GM19397 (cell line): Measurements from ENCODE around the gene MND1.

Experiments used
- ATAC-seq: cut with Tn5 transposase; IDR thresholded peaks from one replicate; pipeline ENCODE4 v1.9.1; 2021; ENCODE audit warnings: mild to moderate bottlenecking, moderate library complexity; ENCODE audit not compliant: unreplicated experiment

MND1 gene, protein sequence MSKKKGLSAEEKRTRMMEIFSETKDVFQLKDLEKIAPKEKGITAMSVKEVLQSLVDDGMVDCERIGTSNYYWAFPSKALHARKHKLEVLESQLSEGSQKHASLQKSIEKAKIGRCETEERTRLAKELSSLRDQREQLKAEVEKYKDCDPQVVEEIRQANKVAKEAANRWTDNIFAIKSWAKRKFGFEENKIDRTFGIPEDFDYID

GRCh38 chr4:153344131-153345011 lies at the start of gene MND1:
Gene MND1 (plus strand): TSS chr4:153344688. CDS start chr4:153344738, 50 bp downstream.
- ATAC-seq = peak; percentile 89

DNA sequence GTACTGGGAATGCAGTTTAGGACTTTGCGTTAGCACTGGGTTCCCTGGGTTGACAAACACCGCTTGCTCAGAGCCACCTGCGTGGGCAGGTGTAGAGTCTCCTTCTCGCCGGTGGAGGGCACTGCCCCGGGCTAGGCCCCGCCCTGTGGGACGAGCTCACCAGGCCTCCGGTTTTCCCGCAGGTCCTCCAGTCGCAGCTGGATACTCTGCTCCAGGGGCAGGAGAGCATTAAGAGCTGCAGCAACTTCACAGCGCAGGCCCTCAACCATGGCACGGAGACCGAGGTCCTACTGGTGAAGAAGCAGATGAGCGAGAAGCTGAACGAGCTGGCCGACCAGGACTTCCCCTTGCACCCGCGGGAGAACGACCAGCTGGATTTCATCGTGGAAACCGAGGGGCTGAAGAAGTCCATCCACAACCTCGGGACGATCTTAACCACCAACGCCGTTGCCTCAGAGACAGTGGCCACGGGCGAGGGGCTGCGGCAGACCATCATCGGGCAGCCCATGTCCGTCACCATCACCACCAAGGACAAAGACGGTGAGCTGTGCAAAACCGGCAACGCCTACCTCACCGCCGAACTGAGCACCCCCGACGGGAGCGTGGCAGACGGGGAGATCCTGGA lies 49.2 kb upstream of the MND1 start:
- no peak for ATAC-seq

GRCh38 chr4:153296040-153296823 lies 48.3 kb upstream of the MND1 start:
- no peak for ATAC-seq

GRCh38 chr4:153297116-153297515 lies 47.4 kb upstream of the MND1 start:
- no peak for ATAC-seq

DNA sequence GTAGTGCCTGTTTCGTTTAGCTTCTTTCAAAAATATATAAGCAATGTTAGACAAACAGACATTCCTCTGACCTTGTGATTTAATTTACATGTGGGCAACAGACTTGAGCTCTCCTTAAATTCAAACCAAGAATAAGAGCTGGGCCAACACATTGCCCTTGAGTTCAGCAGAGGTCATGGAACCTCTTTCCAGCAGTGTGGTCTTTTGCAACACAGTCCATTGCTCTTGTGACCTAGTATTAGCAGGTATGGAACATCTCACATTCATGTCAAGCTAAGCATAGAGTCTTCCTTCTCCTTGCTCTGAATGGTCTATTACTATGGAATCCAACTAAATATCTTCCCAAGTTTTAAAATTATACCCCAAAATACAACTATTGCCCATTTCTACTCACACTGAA lies 33.7 kb upstream of the MND1 start:
- no peak for ATAC-seq

- no peak for ATAC-seq
Observed at GRCh38 chr4:153314915-153315314, 29.6 kb upstream of the MND1 start.

- ATAC-seq = no peak
Observed at GRCh38 chr4:153318696-153319320, 25.7 kb upstream of the MND1 start.

DNA sequence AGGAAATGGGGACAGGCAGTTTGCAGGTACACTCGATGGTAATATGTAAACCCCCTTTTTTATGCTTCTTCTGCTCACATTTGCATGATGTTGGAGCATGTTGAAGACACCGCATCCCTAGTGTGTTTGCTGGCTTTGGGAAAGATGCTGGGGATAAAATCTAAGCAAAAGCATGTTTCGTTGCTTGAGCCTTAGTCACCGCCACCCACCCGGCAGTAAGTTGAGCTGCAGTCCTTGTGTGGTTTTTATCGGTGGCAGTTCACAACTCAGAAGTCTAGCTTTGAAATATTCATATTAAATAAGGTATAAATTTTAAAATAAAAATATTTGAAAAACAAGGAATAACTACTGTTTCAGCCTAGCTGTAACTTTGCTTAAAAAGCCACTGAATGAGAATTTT lies 21.7 kb upstream of the MND1 start:
- no peak for ATAC-seq

- ATAC-seq = no peak
Observed at GRCh38 chr4:153324046-153324445, 20.4 kb upstream of the MND1 start.

DNA sequence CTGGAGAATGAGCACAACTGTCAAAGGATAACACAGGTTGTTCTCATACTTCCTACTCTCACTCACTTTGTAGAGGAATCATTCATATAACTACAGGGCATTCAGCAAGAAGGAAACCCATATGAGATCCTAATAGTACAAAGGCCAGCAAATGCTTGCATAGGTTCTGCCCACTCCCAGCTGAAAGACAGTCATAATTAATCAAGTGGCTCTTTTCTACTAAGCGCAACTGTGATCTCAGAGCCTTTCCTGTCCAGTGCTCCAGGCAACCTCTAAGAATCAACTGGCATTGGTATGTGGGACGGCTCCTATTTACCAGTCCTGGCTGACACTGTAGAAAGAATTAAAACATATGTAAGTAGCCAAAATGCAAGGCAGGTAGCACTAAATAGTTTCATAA lies 18.9 kb upstream of the MND1 start:
- ATAC-seq = no peak

DNA sequence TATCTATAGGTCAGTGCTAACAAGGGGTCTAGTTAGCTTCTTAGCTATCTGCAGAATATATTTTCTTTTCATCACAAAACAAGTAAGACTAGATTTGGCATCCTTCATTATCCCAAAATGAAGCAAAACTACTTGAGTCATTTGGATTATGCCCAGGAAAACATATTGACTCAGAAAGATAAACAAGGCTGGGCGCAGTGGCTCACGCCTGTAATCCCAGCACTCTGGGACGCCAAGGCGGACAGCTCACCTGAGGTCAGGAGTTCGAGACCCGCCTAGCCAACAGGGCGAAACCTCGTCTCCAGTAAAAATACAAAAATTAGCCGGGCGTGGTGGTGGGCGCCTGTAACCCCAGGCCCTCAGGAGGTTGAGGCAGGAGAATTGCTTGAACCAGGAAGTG lies 18.0 kb upstream of the MND1 start:
- ATAC-seq = no peak

- ATAC-seq = no peak
Observed at GRCh38 chr4:153327247-153327646, 17.2 kb upstream of the MND1 start.

- ATAC-seq = no peak
Observed at GRCh38 chr4:153332936-153333335, 11.6 kb upstream of the MND1 start.

DNA sequence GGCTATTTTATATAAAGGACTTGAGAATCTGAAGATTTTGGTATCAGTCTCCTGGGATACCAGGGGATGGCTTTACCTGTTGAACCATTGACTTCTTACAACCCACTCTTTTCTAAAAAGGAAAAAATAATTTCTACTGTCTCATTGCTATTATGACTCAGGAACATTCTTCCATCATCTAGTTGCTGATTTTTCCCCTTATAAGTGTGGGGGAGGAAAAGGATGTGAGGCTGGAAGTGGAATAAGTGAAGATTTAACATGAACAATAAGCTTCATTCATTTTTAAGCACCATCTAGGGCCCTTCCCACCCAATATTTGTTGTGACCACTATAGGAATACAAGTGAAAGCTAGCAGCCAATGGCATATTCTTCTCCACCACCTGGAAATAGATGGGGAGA lies 10.6 kb upstream of the MND1 start:
- no peak for ATAC-seq

DNA sequence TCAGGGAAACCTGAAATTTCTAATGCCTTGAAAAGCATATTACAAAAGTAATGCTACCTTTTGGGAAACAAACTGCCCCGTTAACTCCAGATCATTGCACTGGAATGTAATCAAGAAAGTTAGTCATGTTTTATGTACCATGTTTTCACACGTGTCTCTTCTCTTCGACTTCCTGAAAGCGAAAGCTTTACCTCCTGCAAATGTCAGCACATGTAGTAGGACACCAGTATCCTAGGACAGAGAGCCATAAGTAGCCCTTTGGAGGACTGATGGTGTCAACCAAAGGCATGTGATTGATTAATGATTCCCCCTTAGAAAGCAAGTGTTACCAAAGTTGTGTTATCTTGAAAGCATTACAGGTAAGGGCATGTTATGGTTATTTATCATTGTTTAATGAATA lies 8.8 kb upstream of the MND1 start:
- no peak for ATAC-seq

- no peak for ATAC-seq
Observed at GRCh38 chr4:153337686-153338085, 6.8 kb upstream of the MND1 start.

GRCh38 chr4:153341575-153342090 lies 2.9 kb upstream of the MND1 start:
- ATAC-seq = no peak

- no peak for ATAC-seq
Observed at GRCh38 chr4:153342751-153343552, 1.5 kb upstream of the MND1 start.
